Gastroesophageal sphincter (tissue), 4 donors: Measurements from ENCODE around the gene ABL1. TPM values are rescaled to one million over a fixed set of nuclear protein-coding genes. Genes with fewer than 3 reads are reported as not detected.

ENCODE experiments used
- ATAC-seq: fragments of 150-250 bp; one replicate; pipeline ENCODE4 v1.9.1; 2016; ENCODE audit warnings: mild to moderate bottlenecking, moderate library complexity
- H3K27ac ChIP-seq, 4 donors: fragments of 200-600 bp; sonication (generic) in 3 of 4; 1 replicate in 3 of 4; 2 replicates in 1 of 4; pipeline ENCODE4 v1.5.1; 2016 to 2019
- H3K27me3 ChIP-seq: fragments of 200-600 bp; sonication (generic); one replicate; pipeline ENCODE4 v1.5.1; 2019
- H3K36me3 ChIP-seq, 2 donors: fragments of 200-600 bp; sonication (generic); one replicate each; pipeline ENCODE4 v1.5.1; 2019; ENCODE audit warnings: control low read depth in 1 of 2
- H3K4me1 ChIP-seq, 3 donors: fragments of 200-600 bp; sonication (generic); 1 replicate in 2 of 3; 2 replicates in 1 of 3; pipeline ENCODE4 v1.5.1; 2016 to 2019; ENCODE audit warnings: control low read depth in 2 of 3
- H3K4me3 ChIP-seq, 2 donors: fragments of 200-600 bp; sonication (generic); one replicate each; pipeline ENCODE4 v1.5.1; 2019; ENCODE audit warnings: mild to moderate bottlenecking in 1 of 2, moderate library complexity in 1 of 2
- H3K9me3 ChIP-seq, 3 donors: fragments of 200-600 bp; sonication (generic); one replicate each; pipeline ENCODE4 v1.5.1; 2017 to 2019; ENCODE audit warnings: control low read depth in 2 of 3
- CTCF ChIP-seq, 4 experiments: fragments of 200-600 bp in 2 of 4; fragments of 450-650 bp in 2 of 4; sonication (generic) in 1 of 4; IDR thresholded peaks; one replicate each; pipeline ENCODE4 v1.5.1; 2017 to 2019; ENCODE audit warnings: antibody characterized with exemption in 4 of 4, mild to moderate bottlenecking in 2 of 4, moderate library complexity in 2 of 4
- EP300 ChIP-seq: sonication (generic); formaldehyde crosslinking; IDR thresholded peaks from one replicate; pipeline ENCODE4 v1.6.1; 2017; ENCODE audit warnings: antibody characterized with exemption, mild to moderate bottlenecking
- POLR2A ChIP-seq, 2 donors: fragments of 450-650 bp; IDR thresholded peaks; one replicate each; pipeline ENCODE4 v1.6.1; 2017; ENCODE audit warnings: antibody characterized with exemption in 2 of 2, mild to moderate bottlenecking in 2 of 2, moderate library complexity in 1 of 2
- POLR2AphosphoS5 ChIP-seq: sonication (generic); formaldehyde crosslinking; IDR thresholded peaks from one replicate; pipeline ENCODE4 v1.6.1; 2017; ENCODE audit warnings: antibody characterized with exemption
- WGBS, 2 donors: methylation state at CpG; one replicate each; pipeline ENCODE4 v1.1.5; 2018; ENCODE audit warnings: low coverage in 1 of 2; 5-methylcytosine and 5-hydroxymethylcytosine counted together
- total RNA-seq, 4 donors: library from RNA; depleted of rRNA; stranded (reverse); fragments of >200 nt; gene quantifications; one replicate each; pipeline ENCODE4 v1.1.0, GENCODE V29; 2016

The ABL1 gene
- total RNA-seq, 4 donors from 2014 or later: 81.4 to 147 (median 125) TPM

- 0 to 80% methylated on average over 1 of the region's 25 CpGs for WGBS, 2 donors
- H3K36me3 ChIP-seq: no peaks in the 10 kb centered on the region
- no peak for TF ChIP-seq POLR2A (IDR thresholded peaks at IDR 0.05)
- no peak for TF ChIP-seq EP300
- H3K27ac ChIP-seq: no peak overlapping the region
- no peak overlapping the region for H3K4me3 ChIP-seq
- H3K4me1 ChIP-seq: no peaks in the 10 kb centered on the region
- no peak for ATAC-seq
- H3K9me3 ChIP-seq: no peaks in the 10 kb centered on the region
- H3K27me3 ChIP-seq: peaks cover 81% of the 10 kb centered on the region
These were observed 68.4 kb downstream of the ABL1 start for GRCh38 chr9:130903194-130904069.

- no peaks in the 10 kb centered on the region for H3K9me3 ChIP-seq
- TF ChIP-seq CTCF (IDR thresholded peaks at IDR 0.05) (no peak), POLR2A (IDR thresholded peaks at IDR 0.05) (no peak)
- no peaks in the 10 kb centered on the region for H3K36me3 ChIP-seq
- WGBS, 2 donors: 40 to 89% methylated on average over 2 to 6 of the region's 48 CpGs
- peaks cover 75% of the 10 kb centered on the region for H3K27me3 ChIP-seq
- H3K27ac ChIP-seq: no peak overlapping the region
- no peak for ATAC-seq
- no peaks in the 10 kb centered on the region for H3K4me1 ChIP-seq
- H3K4me3 ChIP-seq: no peak overlapping the region
These were observed 69.3 kb downstream of the ABL1 start for GRCh38 chr9:130904070-130905044.

GRCh38 chr9:130905125-130905901, 70.3 kb downstream of the ABL1 start:
- no peak for TF ChIP-seq POLR2A (IDR thresholded peaks at IDR 0.05)
- no peak for TF ChIP-seq EP300
- no peak for TF ChIP-seq POLR2AphosphoS5
- no peak for TF ChIP-seq CTCF (IDR thresholded peaks at IDR 0.05)
- H3K4me3 ChIP-seq: no peak overlapping the region
- H3K9me3 ChIP-seq: no peaks in the 10 kb centered on the region
- ATAC-seq: no peak
- no peaks in the 10 kb centered on the region for H3K36me3 ChIP-seq
- WGBS, 2 donors: 32 to 96% methylated on average over 4 to 14 of the region's 24 CpGs
- H3K4me1 ChIP-seq: no peaks in the 10 kb centered on the region
- peaks cover 66% of the 10 kb centered on the region for H3K27me3 ChIP-seq
- H3K27ac ChIP-seq: no peak overlapping the region

GRCh38 chr9:130905902-130906734, 71.1 kb downstream of the ABL1 start:
- WGBS, 2 donors: 72 to 83% methylated on average over 11 of the region's 24 CpGs
- no peak overlapping the region for H3K4me3 ChIP-seq
- no peaks in the 10 kb centered on the region for H3K9me3 ChIP-seq
- TF ChIP-seq EP300: no peak
- TF ChIP-seq POLR2A (IDR thresholded peaks at IDR 0.05): no peak
- no peak for TF ChIP-seq CTCF (IDR thresholded peaks at IDR 0.05)
- TF ChIP-seq POLR2AphosphoS5: no peak
- H3K36me3 ChIP-seq: no peaks in the 10 kb centered on the region
- no peak overlapping the region for H3K27ac ChIP-seq
- ATAC-seq: no peak
- H3K27me3 ChIP-seq: peaks cover 58% of the 10 kb centered on the region
- H3K4me1 ChIP-seq: no peaks in the 10 kb centered on the region
